RPMI7951 (cell line): ENCODE measurements around the gene ORAI2. TPM values are rescaled to one million over a fixed set of nuclear protein-coding genes. Genes with fewer than 3 reads are reported as not detected.
"Not testable (repeated sequence)": the region's sequence is repeated elsewhere in the genome, so short reads cannot be mapped to it uniquely, and the experiment has no call there.

Experiments used
- DNase-seq: peaks from one replicate; pipeline ENCODE4 v3.0.0-alpha.2; 2012; ENCODE audit warnings: low read depth
- total RNA-seq: library from RNA; depleted of rRNA; stranded (reverse); fragments of >200 nt; shearing (Covaris generic); gene quantifications from 2 replicates; pipeline ENCODE4 v1.2.3, GENCODE V29; 2014

Gene ORAI2
- total RNA-seq, 1 experiment from 2014 or later = 22.9 TPM

DNA sequence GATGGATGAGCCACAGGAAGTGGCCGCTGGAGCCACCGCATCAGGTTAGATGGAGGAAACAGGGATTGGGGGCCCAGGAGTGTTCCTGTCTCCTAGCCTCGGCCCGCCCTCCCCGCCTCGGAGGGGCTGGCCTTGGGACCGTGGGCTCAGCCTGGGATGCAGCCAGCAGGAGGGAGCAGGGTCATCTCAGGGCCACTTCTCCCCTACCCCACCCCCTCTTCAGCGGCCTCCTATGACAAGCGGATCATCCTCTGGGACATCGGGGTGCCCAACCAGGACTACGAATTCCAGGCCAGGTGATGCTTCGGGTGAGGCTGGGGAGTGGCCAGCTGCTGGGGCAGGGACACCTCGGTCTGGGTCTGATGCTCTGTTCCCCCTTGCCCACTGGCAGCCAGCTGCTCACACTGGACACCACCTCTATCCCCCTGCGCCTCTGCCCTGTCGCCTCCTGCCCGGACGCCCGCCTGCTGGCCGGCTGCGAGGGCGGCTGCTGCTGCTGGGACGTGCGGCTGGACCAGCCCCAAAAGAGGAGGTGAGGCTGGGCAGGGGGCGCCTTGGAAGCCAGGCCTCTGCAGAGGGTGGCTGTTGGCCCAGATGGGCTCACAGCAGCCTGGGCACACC, 36.1 kb downstream of the ORAI2 start:
- DNase-seq = no peak

DNA sequence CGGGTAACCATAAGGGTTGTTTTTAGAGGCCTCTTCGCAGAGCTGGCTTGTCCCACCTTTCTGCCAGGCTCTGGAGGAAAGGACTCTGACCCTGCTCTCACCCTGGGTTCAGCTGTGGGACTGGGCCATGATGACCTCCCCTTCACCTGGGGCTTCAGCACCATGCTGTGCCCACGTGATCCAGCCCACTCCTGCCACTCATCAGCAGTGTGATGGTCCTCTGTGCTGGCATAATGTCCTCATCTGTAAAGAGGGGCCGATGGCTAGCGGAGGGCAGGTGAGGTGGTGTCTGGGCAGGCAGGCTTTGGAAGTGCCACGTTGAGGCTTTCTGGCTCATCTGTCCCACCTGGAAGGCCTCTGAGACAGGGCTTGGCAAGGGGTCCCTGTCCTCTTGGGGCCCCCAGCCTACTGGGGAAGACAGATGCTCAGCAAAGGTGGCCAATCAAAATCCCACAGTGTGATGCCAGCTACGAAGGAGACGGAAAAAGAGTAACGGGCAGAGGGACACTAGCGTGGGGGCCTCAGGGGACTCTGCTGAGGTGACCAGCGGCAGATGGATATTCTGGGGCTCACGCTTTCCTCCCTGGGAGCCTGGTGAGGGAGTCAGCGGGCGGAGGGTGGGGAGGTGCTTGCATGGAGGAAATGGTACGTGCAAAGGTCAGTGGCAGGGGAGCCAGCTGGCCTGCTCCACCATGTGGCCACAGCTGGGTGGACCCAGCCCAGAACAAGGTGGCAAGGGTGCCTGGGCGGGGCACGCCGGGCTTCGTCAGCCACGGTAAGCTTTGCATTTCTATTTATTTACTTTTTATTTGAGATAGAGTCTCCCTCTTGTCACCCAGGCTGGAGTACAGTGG, 36.8 kb downstream of the ORAI2 start:
- no peak for DNase-seq

DNA sequence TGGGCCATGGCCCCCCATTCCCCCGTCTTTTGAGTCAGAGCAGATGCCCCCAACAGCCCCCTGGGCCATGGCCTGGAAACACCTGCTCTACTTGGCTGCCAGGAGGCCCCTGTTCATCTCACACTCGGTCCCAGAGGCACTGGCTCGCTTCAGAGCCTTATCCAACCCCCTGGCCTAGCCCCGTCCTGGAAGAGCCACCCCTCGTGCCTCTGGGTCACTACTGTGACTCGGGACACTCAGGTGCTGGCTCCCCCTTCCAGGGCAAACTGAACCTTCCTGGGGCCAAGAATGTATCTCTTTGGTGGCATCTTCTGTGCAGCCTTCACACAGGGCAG, 38.4 kb downstream of the ORAI2 start:
- no peak for DNase-seq

DNA sequence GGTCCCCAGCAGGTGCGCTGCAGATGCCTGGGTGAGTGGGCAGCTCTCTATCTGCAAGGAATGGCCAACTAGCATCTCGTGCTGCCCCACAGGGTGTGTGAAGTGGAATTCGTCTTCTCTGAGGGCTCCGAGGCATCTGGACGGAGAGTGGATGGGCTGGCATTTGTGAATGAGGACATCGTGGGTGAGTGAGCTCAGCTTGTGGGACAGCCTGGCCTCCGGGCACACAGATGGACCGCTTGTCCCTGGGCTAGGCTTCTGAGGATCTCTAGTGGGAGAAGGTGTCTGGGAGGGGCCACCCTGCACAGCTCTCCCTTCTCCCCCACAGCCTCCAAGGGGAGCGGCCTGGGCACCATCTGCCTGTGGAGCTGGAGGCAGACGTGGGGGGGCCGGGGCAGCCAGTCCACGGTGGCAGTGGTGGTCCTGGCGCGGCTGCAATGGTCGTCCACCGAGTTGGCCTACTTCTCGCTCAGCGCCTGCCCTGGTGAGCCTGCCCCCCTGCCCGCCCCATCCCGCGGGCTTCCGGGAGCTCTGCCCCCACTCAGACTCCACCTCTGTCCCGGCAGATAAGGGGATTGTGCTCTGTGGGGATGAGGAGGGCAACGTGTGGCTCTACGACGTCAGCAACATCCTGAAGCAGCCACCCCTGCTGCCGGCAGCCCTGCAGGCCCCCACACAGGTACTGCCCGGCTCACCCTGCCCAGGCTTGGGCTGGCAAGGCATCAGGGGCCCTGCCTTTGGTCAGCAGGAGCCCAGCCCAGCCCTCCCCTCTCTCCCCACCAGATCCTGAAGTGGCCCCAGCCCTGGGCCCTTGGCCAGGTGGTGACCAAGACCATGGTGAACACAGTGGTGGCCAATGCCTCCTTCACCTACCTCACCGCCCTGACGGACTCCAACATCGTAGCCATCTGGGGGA, 39.0 kb downstream of the ORAI2 start:
- DNase-seq = no peak

DNA sequence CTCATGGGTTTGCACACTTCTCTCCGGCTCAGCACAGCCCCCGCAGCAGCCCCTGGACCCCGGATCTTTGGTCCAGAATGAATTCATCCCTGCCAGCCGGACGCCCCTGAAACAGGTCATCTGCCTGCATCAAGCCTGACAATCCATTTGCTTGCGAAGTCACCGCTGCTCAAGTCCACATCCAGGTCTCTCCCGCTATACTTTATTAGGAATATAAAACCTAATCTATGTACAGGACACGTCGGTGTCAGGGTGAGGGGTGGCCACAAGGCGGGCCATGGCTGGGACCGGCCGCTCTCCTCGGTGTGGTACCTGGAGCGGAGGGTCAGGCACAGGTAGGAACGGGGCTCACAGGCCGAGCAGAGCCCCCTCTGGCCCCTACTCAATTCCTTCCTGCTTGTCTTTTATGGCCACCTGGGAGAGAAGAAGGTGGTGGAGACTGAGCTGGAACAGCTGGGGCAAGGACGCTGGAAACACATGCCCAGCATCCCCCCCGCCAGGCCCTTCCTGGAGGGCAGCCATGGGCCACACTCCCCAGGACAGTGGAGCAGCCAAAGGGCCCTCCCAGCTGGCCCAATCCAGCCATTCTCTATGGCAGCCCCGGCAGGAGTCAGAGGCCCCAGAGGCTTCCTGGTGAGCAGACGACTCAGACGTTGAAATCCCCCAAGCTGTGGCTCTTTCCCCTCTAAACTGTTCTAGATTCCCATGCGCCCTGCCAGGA, 40.1 kb downstream of the ORAI2 start:
- DNase-seq = no peak

DNA sequence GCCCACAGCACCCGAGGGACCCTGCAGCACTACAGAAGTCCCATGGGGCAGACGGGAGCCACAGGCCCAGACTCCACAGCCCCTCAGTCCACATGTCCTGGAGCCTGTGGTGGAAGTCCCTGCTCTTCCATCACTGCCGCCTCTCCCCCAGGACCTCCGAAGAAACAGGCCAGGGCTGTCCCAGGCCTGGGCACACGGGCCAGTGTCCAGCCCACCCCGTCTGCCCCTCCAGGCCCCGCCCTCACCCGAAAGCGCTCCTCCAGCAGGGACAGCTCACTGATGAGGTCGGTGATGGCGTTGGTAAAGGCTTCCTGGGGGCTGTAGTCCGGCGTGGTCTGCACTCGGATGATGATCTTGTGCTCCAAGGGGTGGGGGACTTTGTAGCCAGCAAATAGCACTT, 40.7 kb downstream of the ORAI2 start:
- not testable (repeated sequence) for DNase-seq

DNA sequence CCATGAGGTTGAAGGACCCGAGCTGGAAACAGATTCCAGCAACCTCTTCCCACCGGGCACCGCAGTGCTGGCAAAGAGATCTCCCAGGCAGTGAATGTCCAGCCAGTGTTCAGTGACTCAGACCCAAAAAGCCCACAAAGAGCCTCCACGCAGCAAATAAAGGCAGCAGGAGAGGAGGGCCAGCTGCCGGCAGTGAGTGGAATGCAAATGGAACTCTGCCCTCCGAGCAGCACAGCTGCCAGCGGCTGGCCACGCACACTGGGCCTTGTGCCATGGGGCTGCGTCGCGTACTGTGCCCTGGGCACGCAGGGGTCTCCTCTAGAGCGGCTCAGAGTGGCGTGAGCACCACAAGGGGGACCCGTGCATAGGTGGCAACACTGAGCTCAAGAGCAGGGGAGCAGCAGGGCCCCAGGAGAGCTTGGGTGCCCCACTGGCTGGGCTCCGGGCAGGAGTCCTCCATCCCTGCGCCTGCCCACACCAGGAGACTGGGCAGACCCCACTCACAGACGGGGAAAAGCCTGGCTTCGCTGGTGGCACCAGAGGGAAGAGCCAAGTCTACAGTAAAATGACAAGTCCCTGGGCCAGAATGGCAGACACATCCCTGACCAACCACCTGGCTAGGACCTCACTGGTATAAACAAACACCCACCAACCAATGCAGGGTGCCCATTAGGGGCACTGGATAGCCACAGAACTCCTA, 41.5 kb downstream of the ORAI2 start:
- peak; percentile 56 for DNase-seq

DNA sequence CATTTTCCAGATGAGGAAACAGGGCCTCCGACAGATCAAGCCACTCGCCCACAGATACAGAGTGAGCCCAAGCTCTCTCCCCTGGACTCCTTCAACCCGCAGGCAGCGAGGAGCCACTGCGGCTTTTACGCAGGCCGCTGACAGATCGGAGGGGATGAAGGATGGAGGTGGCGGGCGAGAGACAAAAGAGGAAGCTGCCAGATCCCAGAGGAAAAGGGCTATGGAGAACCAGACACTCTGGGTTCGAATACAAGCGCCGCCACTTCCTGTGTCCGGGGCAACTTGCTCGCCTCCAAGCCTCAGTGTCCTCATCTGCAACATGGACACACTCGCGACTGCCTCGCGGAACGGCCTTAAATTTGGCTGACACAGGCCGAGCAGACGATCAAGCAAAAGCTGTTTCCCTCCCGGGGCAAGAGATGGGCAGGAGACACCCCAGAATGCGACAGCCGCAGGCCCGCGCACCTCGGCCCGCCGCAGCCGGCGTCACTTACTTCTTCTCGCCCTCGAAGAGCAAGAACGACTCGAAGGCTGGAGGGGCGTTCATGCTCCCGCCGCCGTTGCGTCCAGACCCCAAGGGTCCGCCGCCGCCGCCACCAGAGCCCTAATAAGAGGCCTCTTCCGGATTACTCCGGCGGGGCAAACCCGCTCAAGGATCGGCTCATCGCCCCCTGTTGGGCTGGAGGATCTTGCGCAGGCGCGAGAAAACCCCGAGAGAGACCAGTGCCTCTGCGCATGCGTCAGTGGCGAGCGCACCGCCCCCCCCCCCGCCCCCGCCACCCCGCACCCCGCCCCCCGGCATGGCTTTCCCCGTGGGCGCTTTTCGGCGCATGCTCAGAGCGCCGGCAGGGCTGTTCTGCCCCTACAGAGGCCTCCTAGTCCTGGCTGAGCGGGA, 45.2 kb downstream of the ORAI2 start, which contains the start of gene POLR2J:
TSS of gene POLR2J (minus strand) at position 609 of the 895 bp plus-strand sequence. CDS start at position 547, 62 bp downstream.
- peak; percentile 84 for DNase-seq

DNA sequence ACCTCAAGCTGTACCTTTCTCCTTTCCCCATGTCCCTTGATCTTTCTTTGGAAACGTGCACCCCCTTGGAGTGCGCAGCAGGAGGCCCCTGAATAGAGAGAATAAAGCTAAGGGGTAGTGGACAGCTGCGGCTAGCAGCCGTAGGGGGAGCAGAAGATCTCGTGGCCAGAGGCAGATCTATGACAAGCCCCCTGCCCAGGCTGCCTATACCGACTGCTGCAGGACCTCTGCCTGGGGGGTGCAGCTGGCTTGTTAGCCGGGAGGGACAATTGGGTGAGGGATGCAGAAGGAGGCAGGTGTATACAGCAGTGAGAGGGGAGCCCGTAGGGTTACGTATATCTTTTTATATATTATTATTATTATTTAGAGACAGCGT, 45.8 kb downstream of the ORAI2 start:
- not testable (repeated sequence) for DNase-seq

DNA sequence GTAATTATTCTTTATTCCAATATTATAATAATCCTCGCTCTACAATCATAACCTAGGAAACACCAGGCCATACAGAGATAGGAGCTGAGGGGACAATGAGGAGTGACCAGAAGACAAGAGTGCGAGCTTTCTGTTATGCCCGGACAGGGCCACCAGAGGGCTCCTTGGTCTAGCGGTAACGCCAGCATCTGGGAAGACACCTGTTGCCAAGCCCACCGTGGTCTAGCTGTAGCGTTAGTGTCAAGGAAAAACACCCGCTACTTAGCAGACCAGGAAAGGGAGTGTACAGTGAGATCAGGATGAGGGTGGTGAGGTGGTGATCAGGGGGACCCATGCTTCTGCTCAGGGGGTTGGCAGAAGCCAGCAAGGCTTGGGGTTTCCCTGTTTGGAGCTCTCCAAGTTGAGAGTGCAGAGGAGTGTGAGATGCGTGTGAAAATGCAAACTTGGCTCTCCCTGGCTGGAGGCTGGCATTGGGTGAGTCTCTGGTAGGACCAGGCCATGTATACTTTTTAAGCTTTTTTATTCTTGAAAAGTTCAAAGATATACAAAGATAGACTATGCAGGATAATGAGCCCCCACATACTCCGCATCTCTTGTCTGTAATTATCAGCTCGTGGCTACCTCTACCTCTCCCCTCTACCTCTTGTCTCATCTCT, 46.7 kb downstream of the ORAI2 start:
- DNase-seq = not testable (repeated sequence)

DNA sequence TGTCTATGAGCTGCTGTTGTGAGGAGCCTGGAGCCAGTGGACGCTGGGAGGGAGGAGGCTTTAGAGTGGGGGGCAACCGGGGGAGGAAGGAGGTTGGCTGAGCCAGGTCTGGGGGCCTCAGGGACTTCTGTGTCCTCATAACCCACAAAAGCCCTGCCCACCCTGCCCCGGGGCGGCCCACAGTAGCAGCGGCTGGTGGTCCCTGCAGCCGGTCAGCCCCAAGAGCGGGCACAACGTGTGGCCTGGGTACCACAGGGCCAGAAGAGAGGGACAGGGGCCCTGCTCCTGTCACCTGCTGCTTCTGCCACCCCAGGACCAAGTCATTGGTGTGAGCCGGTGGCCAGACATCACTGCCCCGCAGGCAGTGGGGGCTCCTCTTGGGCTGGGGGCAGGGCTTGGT, 48.6 kb downstream of the ORAI2 start:
- DNase-seq = not testable (repeated sequence)

DNA sequence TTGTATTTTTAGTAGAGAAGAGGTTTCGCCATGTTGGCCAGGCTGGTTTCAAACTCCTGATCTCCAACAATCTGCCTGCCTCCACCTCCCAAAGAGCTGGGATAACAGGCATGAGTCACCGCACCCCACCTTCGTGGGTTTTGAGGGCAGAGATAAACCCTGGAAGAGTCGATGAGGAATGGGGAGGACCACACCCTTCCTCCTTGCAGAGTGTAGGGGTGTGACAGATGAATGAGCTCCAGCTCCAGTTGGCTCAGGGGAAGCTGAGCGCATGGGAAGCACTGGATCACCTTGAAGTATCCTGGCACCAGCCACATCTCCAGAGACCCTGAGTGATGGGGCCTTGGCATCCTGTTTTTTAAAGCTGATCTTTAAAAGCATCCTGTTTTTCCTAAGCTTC, 50.9 kb downstream of the ORAI2 start:
- not testable (repeated sequence) for DNase-seq

DNA sequence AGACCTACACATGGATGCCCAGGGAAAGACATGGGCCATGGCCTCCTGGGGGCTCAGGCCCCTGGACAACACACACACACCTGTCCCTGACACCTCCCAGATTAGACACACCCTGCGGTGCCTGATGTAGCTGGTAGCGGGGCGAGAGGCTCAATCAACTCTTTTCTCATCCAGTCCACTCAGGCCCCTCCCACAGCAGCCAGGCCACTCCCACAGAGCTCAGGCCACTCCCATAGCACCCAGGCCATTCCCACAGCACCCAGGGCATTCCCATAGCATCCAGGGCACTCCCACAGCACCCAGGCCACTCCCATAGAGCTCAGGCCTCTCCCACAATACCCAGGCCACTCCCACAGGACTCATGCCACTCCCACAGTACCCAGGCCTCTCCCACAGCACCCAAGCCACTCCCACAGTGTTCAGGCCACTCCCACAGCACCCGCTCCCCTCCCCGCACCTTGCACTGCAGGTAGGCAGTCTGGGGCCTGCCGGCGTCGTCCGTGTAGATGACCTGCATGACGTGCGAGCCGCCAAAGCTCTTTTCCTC, 57.2 kb downstream of the ORAI2 start:
- not testable (repeated sequence) for DNase-seq

DNA sequence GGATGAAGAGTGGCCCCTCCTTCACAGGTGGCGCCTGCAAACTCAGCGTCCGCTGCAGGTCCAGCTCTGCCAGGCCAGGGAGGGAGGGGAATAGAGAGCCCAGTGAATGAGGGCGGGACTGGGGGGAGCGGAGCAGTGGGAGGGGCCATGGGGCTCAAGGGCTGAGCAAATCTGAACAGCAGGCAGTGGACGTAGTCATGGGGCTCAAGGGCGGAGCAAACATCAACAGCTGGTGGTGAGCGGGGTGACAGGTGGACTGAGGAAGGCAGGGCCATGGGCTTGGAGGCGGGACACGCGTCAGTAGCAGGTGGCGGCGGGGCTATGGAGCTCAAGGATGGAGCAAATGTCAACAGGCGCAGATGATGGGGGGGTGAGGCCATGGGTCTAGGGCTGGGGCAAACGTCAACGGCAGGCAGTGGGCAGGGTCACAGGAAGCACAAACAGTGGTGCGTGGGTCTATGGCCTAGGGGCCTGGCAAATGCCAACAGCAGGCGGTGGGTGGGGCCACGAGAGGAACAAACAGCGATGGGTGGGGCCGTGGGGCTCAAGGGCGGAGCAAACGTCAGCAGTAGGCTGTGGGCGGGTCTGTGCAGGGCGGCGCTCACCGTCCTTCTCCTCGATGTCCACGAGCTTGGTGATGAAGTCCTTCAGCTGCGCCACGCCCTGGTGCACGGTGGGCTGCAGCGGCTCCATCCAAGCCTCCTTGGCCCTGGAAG, 60.0 kb downstream of the ORAI2 start:
- not testable (repeated sequence) for DNase-seq

DNA sequence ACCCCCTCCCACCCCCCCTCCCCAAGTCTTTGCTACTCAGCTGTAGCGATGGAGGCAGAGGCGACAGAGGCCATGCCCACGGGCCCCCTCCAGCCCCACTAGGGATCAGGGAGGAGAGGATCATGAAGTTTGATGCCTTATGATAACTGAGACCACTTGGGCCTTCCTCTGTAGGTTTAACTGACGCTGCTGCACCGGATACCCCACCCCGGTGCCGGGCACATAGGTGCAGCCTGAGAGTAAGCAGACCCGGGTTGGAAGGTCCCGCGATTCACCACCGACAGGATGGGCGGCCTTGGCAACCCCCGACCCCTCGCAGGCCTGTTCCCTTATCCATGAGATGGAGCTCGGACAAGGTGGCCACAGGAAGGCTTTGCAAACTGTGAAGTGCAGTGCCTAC, 60.7 kb downstream of the ORAI2 start:
- not testable (repeated sequence) for DNase-seq

DNA sequence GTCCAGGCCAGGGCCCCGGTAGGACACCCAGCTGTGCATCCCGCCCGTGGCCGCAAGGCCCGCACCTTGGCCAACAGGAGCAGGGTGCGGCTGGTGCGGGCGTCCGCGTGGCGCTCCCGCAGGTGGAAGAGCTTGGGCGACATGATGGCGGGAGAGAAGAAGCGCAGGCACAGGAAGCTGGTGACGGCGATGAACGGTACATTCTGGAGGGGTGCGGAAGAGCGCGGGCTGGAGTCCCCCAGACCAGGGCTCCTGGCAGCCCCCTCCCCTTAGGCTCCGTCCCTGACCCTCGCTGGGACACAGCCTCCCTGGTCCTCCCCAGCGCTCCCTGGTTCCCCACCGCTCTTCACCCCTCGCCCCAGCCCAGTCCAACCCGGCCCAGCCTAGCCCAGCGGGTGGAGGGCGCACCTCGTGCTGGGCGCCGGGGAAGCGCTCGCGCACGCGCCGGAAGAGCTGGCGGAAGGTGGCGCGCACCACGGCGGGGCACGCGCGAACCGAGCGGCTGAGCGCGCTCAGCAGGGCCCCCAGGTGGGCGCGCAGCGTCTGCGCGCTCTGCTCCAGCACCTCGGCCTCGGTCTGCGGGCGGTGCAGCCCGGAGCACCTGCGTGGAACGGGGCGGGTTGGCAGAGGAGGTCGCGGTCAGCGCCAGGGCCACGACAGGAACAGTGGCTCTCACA, 61.2 kb downstream of the ORAI2 start:
- DNase-seq = not testable (repeated sequence)

DNA sequence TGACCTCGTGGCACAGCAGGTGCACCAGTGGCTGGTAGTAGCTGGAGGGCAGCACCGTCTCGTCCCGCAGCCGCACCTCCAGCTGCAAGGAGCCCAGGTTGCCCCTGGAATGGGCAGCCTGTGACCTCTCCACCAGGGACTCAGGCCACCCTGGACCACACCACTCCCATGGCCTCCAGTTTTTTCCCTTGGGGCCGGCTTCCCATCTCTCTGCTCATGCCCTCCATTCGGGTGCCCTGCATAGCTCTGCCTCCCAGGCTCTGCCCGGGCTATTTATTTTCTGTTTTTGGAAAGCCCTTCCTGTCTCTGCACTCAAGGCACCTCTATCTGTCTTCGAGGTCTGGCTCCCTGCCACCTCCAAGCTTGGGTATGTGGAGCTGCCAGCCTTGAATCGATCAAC, 63.5 kb downstream of the ORAI2 start:
- DNase-seq = not testable (repeated sequence)

DNA sequence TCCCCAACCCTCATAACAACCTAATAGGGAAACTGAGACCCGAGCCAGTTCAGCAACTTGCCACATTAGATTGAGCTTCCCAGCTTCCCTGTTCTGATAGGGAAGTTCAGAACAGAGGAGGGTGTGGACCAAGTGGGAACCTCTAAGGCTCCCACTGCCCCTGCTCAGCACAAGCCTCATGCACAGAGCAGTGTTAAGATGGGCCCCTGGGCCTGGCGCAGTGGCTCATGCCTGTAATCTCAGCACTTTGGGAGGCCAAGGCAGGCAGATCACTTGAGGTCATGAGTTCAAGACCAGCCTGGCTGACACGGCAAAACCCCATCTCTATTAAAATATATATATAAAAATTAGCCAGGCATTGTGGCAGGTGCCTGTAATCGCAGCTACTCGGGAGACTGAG, 63.9 kb downstream of the ORAI2 start:
- not testable (repeated sequence) for DNase-seq
